ENCODE measurements around the gene SDK2.

DNA sequence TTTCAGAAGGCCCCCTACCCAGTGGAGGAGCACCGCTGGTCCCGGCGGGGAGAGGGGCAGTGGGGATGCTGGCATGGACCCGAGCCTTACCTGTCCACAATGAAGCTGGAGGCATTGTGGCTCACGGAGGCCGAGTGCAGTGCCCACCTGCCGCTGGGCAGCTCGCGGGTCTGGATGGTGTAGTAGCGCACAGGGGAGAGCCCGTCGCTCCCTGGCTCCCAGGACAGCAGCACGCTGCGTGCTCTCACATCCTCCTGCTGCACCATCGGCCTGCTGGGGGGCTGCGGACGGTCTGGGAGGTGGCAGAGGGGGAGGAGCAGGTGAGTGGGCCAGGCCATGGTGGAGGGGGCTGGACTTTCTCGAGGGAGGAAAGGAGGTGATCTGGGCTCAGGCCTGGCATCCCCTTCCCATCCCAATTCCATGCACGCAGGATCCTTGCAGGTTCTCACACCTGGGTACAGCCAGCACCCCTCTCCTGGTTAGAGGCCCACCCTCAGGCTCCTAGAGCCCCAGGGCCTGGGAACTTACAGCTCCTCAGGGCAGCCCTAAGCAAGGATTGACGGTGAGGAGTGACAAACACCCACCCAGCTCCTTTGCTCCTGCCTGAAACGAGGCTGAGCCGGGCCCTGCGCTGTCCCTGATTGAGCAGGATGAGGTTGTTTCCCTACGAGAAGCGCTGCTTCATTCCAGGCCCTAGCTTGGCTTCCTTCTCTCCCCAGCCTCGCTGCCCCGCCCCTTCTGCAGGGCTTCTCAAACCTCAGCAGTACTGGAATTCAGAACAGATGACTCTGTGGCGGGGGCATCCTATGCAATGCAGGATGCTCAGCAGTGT, 256.3 kb downstream of the SDK2 start:
- TF ChIP-seq, protein P1, sequence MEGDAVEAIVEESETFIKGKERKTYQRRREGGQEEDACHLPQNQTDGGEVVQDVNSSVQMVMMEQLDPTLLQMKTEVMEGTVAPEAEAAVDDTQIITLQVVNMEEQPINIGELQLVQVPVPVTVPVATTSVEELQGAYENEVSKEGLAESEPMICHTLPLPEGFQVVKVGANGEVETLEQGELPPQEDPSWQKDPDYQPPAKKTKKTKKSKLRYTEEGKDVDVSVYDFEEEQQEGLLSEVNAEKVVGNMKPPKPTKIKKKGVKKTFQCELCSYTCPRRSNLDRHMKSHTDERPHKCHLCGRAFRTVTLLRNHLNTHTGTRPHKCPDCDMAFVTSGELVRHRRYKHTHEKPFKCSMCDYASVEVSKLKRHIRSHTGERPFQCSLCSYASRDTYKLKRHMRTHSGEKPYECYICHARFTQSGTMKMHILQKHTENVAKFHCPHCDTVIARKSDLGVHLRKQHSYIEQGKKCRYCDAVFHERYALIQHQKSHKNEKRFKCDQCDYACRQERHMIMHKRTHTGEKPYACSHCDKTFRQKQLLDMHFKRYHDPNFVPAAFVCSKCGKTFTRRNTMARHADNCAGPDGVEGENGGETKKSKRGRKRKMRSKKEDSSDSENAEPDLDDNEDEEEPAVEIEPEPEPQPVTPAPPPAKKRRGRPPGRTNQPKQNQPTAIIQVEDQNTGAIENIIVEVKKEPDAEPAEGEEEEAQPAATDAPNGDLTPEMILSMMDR (IDR thresholded peaks at IDR 0.05): no peak
- no peak for TF ChIP-seq POLR2A (IDR thresholded peaks at IDR 0.05)
- TF ChIP-seq POLR2AphosphoS5 (IDR thresholded peaks at IDR 0.05): no peak
- no peak for TF ChIP-seq EP300 (IDR thresholded peaks at IDR 0.05)
